ENCODE measurements around the gene TMEM213. TPM values are rescaled to one million over a fixed set of nuclear protein-coding genes. Genes with fewer than 3 reads are reported as not detected.

The TMEM213 gene
- total RNA-seq, 1 donor from 2014 or later, result not detected

DNA sequence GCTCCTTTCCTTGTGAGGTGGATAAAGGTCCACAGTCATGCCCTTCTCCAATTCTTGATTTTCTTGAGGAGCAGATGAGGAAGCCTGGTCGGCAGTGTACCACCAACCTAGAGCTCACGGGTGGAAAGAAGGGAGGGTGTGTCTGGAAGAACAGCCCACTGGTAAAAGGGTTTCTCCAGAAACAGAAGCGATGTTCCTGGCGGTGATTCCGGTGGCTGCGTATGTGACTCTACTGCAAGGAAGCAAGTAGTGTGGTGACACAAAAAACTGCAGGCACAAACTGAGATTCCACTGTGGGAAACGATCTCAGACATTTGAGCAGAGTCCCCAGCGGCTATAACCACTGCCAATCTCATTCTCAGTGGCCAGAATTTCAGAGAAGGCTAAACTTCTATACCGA lies 66.1 kb downstream of the TMEM213 start:
- TF ChIP-seq, protein P1, sequence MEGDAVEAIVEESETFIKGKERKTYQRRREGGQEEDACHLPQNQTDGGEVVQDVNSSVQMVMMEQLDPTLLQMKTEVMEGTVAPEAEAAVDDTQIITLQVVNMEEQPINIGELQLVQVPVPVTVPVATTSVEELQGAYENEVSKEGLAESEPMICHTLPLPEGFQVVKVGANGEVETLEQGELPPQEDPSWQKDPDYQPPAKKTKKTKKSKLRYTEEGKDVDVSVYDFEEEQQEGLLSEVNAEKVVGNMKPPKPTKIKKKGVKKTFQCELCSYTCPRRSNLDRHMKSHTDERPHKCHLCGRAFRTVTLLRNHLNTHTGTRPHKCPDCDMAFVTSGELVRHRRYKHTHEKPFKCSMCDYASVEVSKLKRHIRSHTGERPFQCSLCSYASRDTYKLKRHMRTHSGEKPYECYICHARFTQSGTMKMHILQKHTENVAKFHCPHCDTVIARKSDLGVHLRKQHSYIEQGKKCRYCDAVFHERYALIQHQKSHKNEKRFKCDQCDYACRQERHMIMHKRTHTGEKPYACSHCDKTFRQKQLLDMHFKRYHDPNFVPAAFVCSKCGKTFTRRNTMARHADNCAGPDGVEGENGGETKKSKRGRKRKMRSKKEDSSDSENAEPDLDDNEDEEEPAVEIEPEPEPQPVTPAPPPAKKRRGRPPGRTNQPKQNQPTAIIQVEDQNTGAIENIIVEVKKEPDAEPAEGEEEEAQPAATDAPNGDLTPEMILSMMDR (conservative IDR thresholded peaks at IDR 0.05), result no peak
- Mint-ChIP-seq H3K27me3 (ENCODE audit: low read depth) (no peaks in the 10 kb centered on the region), H3K4me3 (no peak overlapping the region), H3K4me1 (no peaks in the 10 kb centered on the region), H3K36me3 (ENCODE audit: low read depth) (peaks cover 40% of the 10 kb centered on the region), H3K27ac (ENCODE audit: unreplicated experiment) (no peak overlapping the region), H3K9me3 (no peaks in the 10 kb centered on the region)
- no peak for DNase-seq (ENCODE audit: low read depth, low spot score)

DNA sequence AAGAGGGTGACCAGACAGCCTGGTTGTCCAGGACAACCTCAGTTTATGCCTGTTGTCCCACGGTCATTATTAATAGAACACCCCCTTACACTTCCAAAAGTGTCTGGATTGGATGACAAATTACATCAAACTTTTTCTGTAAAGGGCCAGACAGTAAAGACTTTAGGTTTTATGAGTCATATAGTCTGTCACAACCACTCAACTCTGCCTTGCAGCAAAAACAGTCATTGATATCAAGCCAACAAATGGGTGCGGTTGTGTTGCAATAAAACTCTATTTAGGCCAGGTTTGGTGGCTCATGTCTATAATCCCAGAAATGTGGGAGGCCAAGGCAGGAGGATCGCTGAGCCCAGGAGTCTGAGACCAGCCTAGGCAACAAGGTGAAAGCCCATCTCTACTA lies 66.9 kb downstream of the TMEM213 start:
- H3K9me3 Mint-ChIP-seq, result no peaks in the 10 kb centered on the region
- TF ChIP-seq, protein P1 (conservative IDR thresholded peaks at IDR 0.05), result no peak
- no peaks in the 10 kb centered on the region for H3K27me3 Mint-ChIP-seq (ENCODE audit: low read depth)
- DNase-seq (ENCODE audit: low read depth, low spot score), result no peak
- peaks cover 35% of the 10 kb centered on the region for H3K36me3 Mint-ChIP-seq (ENCODE audit: low read depth)
- H3K4me1 Mint-ChIP-seq, result no peaks in the 10 kb centered on the region
- H3K4me3 Mint-ChIP-seq, result no peak overlapping the region
- H3K27ac Mint-ChIP-seq (ENCODE audit: unreplicated experiment), result no peak overlapping the region

DNA sequence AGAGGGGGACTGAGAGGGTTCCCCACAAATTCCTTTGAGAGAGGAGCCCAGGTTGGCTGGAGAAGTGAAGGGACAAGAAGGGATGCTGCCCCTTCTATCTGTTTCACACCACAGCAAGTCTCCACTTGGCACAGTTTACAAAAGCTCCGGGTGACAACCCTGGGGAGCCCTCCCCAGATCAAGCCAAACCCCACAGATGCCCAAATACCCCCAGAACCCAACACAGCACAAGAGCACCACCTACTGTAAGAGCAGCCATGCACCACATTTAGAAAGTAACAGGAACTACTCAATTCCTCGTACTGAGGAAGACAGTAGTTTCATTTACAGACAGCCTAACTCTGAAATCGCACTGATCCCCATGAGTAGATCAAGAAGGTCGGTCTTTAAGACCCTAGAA lies 68.0 kb downstream of the TMEM213 start:
- Mint-ChIP-seq H3K9me3 (no peaks in the 10 kb centered on the region), H3K36me3 (ENCODE audit: low read depth) (peaks cover 25% of the 10 kb centered on the region), H3K27me3 (ENCODE audit: low read depth) (no peaks in the 10 kb centered on the region), H3K4me1 (no peaks in the 10 kb centered on the region), H3K27ac (ENCODE audit: unreplicated experiment) (peak overlapping the region; percentile 20), H3K4me3 (no peak overlapping the region)
- DNase-seq (ENCODE audit: low read depth, low spot score), result no peak
- TF ChIP-seq, protein P1 (conservative IDR thresholded peaks at IDR 0.05), result no peak

DNA sequence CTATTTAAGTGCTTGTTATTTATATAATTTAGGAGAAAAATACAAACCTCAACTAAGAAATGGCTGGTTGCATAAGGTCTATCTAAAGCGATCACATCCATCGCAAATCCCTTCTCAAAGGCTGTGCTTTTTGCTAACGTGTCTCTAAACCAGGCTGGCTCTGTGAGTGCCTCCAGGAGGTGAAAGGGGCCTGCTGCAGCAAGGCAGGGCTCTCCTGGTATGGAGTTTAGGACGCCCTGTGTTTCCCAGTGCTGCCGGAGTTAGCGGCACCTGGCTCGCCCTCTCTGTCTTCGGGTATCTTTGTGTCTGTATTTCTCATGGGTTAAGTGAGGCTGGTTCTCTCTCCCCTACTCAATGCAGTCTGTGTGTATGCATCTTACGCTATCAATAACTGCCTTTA lies 68.6 kb downstream of the TMEM213 start:
- DNase-seq (ENCODE audit: low read depth, low spot score), result no peak
- Mint-ChIP-seq H3K36me3 (ENCODE audit: low read depth) (peaks cover 24% of the 10 kb centered on the region), H3K4me3 (no peak overlapping the region), H3K27ac (ENCODE audit: unreplicated experiment) (no peak overlapping the region), H3K27me3 (ENCODE audit: low read depth) (no peaks in the 10 kb centered on the region), H3K9me3 (no peaks in the 10 kb centered on the region), H3K4me1 (no peaks in the 10 kb centered on the region)
- TF ChIP-seq, protein P1 (conservative IDR thresholded peaks at IDR 0.05), result no peak

DNA sequence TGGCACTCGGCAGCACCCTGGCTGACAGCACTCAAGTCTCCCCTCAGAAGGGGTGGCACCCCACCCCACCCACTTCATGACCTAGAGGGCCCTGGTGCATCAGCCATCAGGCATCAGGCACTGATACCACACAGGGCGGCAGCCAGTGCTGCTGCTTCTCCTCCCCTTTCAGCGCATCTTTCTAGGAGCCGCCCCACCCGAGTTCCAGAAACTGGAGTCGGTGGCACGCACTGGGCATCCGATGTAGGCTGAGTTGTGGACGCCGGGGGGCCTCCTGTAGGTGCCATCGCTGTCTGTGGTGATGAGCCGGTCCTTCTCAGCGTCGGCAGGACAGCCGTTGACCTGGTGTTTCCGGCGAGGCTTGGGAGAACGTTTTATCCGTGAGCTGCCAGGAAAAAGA lies 70.0 kb downstream of the TMEM213 start:
- Mint-ChIP-seq H3K27ac (ENCODE audit: unreplicated experiment) (no peak overlapping the region), H3K9me3 (no peaks in the 10 kb centered on the region), H3K4me1 (no peaks in the 10 kb centered on the region), H3K36me3 (ENCODE audit: low read depth) (peaks cover 25% of the 10 kb centered on the region), H3K4me3 (no peak overlapping the region), H3K27me3 (ENCODE audit: low read depth) (no peaks in the 10 kb centered on the region)
- TF ChIP-seq, protein P1 (conservative IDR thresholded peaks at IDR 0.05), result no peak
- DNase-seq (ENCODE audit: low read depth, low spot score), result no peak

DNA sequence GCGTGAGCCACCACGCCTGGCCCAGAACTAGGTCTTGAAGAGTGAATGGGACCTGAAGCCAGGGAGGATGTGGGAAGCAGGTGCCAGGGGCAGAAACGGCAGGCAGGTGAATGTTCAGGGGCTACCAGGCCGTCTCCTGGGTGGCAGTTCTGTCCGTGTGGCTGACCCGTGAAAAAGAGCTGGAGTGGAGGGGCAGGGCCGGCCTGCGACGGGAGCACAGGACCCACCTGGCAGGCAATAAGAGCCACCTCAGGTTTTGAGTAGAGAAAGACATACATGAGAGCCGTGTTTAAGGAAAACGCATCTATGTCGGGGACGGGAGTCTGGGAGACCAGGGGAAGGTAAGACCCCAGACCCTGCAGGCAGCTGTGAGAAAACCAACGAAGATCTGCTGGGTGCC lies 70.9 kb downstream of the TMEM213 start:
- Mint-ChIP-seq H3K4me1 (no peaks in the 10 kb centered on the region), H3K9me3 (no peaks in the 10 kb centered on the region), H3K36me3 (ENCODE audit: low read depth) (peaks cover 20% of the 10 kb centered on the region), H3K27me3 (ENCODE audit: low read depth) (no peaks in the 10 kb centered on the region), H3K4me3 (no peak overlapping the region), H3K27ac (ENCODE audit: unreplicated experiment) (no peak overlapping the region)
- no peak for DNase-seq (ENCODE audit: low read depth, low spot score)
- TF ChIP-seq, protein P1 (conservative IDR thresholded peaks at IDR 0.05), result no peak

Measured in neural crest cell (in vitro differentiated cells).